Measurements from ENCODE around the gene SEMA4D.
"Not testable (repeated sequence)": the region's sequence is repeated elsewhere in the genome, so short reads cannot be mapped to it uniquely, and the experiment has no call there.

SEMA4D gene

DNA sequence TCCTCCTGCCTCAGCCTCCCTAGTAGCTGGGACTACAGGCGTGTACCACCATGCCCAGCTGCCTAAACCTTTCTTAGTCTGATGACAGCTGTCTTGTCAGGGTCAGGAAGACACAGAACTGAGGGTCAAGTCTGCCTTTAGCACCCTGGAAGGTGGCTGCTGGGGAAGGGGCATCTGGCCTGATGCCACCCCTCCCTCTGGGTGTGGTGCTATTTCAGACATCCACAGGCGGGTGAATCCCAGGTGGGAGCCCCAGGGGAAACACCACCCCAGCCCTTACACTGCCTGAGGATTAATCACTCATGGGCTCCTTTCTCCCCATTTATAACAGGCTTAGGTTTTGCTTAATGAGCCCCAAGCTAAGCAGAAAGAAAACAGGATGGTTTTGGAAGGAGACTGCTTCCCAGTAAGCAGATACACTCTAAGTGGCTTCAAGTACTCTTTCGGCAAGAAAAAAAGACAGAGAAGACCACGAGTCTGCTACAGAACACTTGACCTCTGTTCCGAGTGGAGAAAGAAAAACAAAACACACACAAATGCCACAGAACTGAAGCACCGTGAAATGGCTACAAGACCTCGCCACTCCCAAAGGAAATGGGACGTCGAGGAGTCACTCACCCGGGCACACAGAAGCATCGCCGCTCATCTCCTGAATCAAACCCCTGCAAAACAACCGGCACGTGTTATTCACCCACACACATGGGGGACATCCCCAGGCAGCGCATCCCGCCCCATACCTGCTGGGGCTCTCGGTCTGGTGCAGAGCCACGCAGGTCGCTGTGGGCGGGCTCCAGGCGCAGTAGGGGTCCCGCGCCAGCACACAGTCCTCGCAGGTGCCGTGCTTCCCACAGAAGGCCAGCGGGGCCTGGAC lies 117.2 kb downstream of the SEMA4D start:
- DNase-seq = no peak

GRCh38 chr9:89379508-89380115 lies 118.3 kb downstream of the SEMA4D start:
- no peak for DNase-seq

DNA sequence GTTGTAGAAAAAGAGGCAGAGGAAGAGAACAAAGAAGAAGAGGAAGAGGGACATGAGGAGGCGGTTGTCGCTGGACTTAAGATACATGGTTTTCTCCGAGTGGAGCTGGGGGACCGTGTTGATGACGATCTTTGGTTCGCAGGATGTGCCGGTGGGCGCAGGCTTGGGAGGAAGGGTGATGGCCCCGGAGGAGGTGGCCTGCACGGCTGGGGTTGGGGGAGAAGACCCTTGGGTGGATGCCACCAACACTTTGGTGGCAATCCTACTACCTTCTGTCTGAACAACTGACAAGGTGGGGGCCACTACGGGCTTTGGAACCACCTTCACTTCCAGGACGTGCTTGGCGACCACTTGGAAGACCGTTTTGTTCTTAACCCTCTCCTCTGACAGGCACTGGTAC lies 118.9 kb downstream of the SEMA4D start:
- DNase-seq = no peak

DNA sequence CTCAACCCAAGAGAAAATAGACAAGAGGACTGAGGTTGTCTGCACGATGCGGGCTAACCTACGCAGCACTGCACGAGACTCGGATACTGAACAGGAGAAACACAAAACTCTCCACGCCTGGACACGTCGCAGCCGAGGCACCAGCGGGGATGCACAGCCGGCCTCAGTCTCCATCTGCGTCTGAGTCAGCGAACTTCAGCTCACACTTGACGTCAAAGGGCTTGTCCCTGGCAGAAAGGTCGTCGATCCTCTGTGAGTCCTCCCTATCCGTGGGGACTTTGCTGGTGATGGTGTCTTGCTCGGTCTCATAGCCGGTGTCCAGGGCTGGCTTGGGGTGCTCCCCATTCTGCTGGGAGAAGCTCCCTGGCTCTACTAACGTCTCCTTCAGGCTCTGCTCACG lies 119.4 kb downstream of the SEMA4D start:
- DNase-seq = no peak

DNA sequence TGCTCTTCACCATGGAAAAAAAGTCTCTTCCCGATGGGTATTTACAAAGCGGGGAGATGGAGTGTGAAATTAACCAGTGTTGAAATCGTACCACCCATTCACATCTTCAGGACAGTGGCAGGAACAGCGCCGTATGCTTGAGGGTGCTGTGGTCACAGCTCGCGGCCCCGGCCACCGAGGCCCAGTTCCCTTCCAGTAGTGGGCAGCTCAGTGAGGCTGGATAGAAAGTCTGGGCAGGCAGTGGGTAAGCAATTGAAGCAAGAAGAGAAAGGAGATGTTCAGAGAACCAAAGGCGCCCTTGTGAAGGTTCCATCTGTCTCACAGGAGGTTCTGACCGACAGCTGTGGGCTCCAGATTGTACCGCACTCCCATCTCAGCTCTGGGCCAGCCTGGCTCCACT lies 120.5 kb downstream of the SEMA4D start:
- DNase-seq = no peak

DNA sequence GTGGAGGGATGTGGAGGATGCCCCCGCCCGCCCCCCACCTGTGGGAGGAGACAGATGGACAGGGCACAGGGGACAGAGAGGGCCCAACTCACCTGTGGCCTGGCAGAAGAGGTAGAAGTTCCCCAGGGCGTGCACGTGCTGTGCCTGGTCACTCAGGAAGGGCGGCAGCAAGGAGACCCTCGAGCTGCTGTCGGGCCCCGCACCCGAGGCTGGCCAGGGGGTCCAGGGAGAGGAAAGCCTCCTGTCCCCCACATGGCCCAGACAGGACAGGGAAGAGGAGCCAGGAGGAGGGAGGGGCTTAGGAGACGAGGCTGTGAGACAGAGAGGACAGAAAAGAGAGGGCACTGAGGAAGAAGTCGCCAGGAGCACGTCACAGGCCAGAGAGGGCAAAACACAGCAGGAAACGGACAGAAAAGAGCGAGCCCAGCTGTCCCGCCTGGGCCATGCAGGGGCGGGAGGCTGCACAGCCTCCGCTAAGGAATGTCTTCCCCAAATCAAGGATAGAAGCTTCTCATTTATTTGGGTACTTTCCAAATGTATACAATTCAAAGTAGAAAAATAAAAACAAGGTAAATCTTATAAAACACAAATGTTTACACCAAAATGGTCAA lies 121.1 kb downstream of the SEMA4D start:
- DNase-seq = no peak

GRCh38 chr9:89376286-89376685 lies 121.6 kb downstream of the SEMA4D start:
- no peak for DNase-seq

GRCh38 chr9:89375191-89375760 lies 122.6 kb downstream of the SEMA4D start:
- DNase-seq = no peak

GRCh38 chr9:89374176-89374575 lies 123.7 kb downstream of the SEMA4D start:
- DNase-seq = no peak

DNA sequence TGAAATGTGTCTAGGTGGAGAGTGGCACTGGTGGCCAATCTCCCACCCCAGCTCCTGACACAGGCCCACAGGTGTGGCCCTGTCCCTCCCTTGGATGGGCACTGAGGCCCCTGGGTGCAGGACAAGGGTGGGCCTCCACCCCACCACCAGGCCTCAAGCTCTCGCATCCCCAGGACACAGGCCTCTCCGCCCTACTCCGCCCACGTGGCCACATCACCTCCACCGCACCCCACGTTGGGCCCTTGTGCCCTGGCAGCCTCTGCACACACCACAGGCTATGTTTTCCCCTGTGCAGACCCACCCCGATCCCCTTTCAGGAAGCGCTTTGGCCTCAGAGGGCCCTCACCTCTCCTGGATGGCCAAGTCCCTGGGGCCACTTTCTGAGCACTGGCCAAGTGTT lies 124.9 kb downstream of the SEMA4D start:
- no peak for DNase-seq

DNA sequence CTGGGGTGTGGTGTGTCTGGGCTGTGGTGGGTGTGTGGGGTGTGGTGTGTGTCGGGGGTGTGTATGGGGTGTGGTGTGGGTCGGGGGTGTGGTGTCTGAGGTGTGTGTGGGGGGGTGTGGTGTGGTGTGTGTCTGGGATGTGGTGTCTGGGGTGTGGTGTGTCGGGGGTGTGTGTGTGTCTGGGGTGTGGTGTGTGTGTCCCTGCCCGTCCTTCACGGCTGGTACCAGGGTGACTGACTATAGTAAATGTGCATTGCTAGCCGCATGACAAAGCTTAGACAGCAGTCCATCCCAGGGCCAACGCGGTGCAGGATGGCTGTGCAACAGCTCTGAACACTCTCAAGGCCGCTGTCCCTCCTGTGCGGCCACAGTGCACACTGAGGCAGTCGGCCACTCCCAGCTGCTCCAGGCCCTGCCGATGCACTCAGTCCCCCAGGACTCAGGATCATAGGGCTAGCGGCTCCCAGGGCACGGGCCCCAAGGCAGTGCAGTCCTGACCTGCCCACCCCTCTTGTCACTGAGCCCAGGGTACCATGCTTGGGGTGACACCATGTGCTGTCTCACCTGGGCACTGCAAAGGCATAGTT lies 125.6 kb downstream of the SEMA4D start:
- DNase-seq = peak; percentile 35

DNA sequence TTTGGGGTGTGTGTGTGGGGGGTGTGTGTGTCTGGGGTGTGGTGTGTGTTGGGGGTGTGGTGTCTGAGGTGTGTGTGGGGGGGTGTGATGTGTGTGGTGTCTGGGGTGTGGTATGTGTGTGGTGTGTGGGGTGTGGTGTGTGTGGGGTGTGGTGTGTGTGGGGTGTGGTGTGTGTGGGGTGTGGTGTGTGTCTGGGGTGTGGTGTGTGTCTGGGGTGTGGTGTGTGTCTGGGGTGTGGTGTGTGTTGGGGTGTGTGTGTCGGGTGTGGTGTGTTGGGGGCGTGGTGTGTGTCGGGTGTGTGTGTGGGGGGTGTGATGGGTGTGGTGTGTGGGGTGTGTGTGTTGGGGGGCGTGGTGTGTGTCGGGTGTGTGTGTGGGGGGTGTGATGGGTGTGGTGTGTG lies 126.1 kb downstream of the SEMA4D start:
- not testable (repeated sequence) for DNase-seq

DNA sequence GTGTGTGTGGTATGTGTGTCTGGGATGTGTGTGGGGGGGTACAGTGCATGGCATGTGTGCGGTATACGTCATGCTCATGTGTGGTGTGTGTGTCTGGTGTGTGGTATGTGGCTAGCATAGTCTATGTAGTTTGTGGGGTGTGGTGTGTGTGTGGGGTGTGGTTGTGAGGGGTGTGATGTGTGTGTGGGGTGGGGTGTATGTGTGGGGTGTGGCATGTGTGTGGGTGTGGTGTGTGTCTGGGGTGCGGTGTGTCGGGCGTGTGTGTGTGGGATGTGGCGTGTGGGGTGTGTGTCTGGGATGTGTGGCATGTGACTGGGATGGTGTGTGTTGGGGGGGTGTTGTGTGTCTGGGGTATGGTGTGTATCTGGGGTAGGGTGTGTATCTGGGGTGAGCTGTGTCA lies 127.3 kb downstream of the SEMA4D start:
- DNase-seq = no peak

DNA sequence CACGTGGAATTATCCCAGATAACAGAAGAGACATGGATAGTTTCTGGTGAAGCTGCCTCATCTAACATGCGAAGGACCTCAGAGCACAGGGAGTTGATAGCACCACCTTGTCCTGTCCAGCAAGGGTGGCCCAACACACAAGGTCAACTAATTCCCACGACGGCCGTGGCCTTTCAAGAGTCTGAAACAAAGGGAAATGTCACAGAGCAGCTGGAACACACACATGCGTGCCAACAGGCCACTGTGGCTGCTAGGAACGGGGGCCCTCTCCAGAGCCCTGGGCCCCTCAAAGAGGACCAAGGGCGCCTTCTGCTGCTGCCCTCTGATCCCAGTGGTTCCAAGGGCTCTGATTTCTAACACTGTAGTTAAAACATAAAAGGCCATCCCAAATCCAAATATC lies 128.9 kb downstream of the SEMA4D start:
- no peak for DNase-seq

GRCh38 chr9:89368550-89368949 lies 129.4 kb downstream of the SEMA4D start:
- no peak for DNase-seq

- DNase-seq = no peak
Measured at GRCh38 chr9:89367726-89368437, 130.0 kb downstream of the SEMA4D start.

DNA sequence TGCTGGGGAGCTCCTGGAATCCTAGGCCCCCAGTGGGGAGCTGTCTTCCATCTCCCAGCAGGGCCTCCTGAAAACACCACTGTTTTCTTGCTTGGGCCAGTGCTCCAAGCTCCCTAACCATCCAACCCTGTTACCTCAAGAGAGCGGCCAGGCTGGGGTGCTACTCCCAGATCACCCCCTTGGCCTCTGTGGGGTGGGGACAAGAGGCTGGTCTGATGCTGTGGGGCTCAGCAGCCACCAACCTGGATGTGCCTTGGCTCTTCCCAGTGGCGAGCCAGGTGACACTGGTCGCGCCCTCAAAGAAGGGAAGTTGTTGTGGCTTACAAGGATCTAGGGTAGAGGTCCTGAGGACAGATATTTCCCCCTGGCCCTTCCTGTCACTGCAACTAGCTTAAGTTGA lies 130.6 kb downstream of the SEMA4D start:
- DNase-seq = no peak

- DNase-seq = no peak
Measured at GRCh38 chr9:89366711-89367110, 131.2 kb downstream of the SEMA4D start.

DNA sequence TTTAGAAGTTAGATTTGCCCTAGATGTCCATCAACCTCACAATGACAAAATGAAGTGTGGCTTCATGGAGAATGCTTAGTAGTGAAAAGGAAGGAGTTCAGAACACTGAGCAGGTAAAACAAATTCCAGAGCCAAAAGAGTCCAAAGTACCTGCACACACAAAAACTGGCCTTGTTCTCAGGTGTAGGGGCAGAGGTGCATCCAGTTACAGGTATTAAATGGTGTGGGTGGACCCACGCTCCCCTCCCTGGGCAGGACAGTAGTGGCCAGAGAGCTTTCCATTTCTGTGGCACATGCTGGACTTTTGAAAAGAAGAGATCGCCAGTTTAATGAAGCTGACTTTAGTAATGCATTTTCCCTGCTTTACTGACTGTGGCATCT lies 132.4 kb downstream of the SEMA4D start:
- DNase-seq = no peak

GRCh38 chr9:89364666-89365531 lies 133.0 kb downstream of the SEMA4D start:
- no peak for DNase-seq

- no peak for DNase-seq
Measured at GRCh38 chr9:89363921-89364665, 133.8 kb downstream of the SEMA4D start.

Measured in RPMI8226 (cell line).